ENCODE results near the gene SLC6A1.

GRCh38 chr3:10960255-10960654, 32.3 kb upstream of the SLC6A1 start:
- TF ChIP-seq ZFP30 (CRISPR knock-in tag; IDR thresholded peaks at IDR 0.05) (no peak), ZFP3 (CRISPR knock-in tag; IDR thresholded peaks at IDR 0.05) (no peak), ZNF70 (CRISPR knock-in tag; IDR thresholded peaks at IDR 0.05) (no peak), TSHZ2 (CRISPR knock-in tag; IDR thresholded peaks at IDR 0.05) (no peak)
